Measurements from ENCODE around the gene RASGRF1. TPM values are rescaled to one million over a fixed set of nuclear protein-coding genes. Genes with fewer than 3 reads are reported as not detected.

RASGRF1 gene
- total RNA-seq, 2 donors from 2014 or later: 0.09 to 1.1 TPM

GRCh38 chr15:79086814-79087213 lies 3.8 kb downstream of the RASGRF1 start:
- peaks cover 11% of the 10 kb centered on the region for H3K4me1 ChIP-seq (replicated peaks)
- H3K4me3 ChIP-seq: no peak overlapping the region
- H3K9me3 ChIP-seq: no peaks in the 10 kb centered on the region
- no peak overlapping the region for H3K27ac ChIP-seq
- WGBS: 70% methylated on average over 4 of the region's 4 CpGs
- peaks cover 19% of the 10 kb centered on the region for H3K27me3 ChIP-seq (replicated peaks; ENCODE audit: insufficient read depth)
- DNase-seq (ENCODE audit: low spot score): no peak
- TF ChIP-seq POLR2AphosphoS5 (IDR thresholded peaks at IDR 0.05) (no peak), POLR2A (IDR thresholded peaks at IDR 0.05) (no peak), CTCF (IDR thresholded peaks at IDR 0.05) (no peak)
- intact Hi-C loops (cut with DNase I): no loop called here
- no peaks in the 10 kb centered on the region for H3K36me3 ChIP-seq

GRCh38 chr15:79084308-79084968 lies 6.1 kb downstream of the RASGRF1 start:
- no peak for TF ChIP-seq POLR2A (IDR thresholded peaks at IDR 0.05)
- TF ChIP-seq CTCF (IDR thresholded peaks at IDR 0.05): no peak
- TF ChIP-seq POLR2AphosphoS5 (IDR thresholded peaks at IDR 0.05): no peak
- Histone ChIP-seq H3K27ac (no peak overlapping the region), H3K27me3 (replicated peaks; ENCODE audit: insufficient read depth) (peaks cover 7% of the 10 kb centered on the region), H3K36me3 (no peaks in the 10 kb centered on the region), H3K9me3 (no peaks in the 10 kb centered on the region), H3K4me1 (replicated peaks) (no peaks in the 10 kb centered on the region), H3K4me3 (no peak overlapping the region)
- intact Hi-C loops (cut with DNase I): no loop called here
- 58% methylated on average over 14 of the region's 14 CpGs for WGBS
- no peak for DNase-seq (ENCODE audit: low spot score)

GRCh38 chr15:79083154-79083553 lies 7.4 kb downstream of the RASGRF1 start:
- intact Hi-C loops (cut with DNase I): no loop called here
- WGBS: 48% methylated on average over 13 of the region's 14 CpGs
- DNase-seq (ENCODE audit: low spot score): no peak
- H3K9me3 ChIP-seq: no peaks in the 10 kb centered on the region
- no peaks in the 10 kb centered on the region for H3K4me1 ChIP-seq (replicated peaks)
- H3K4me3 ChIP-seq: no peak overlapping the region
- no peak overlapping the region for H3K27ac ChIP-seq
- H3K27me3 ChIP-seq (replicated peaks; ENCODE audit: insufficient read depth): no peaks in the 10 kb centered on the region
- no peaks in the 10 kb centered on the region for H3K36me3 ChIP-seq
- TF ChIP-seq CTCF (IDR thresholded peaks at IDR 0.05) (no peak), POLR2AphosphoS5 (IDR thresholded peaks at IDR 0.05) (no peak), POLR2A (IDR thresholded peaks at IDR 0.05) (no peak)

- H3K27me3 ChIP-seq (replicated peaks; ENCODE audit: insufficient read depth): no peaks in the 10 kb centered on the region
- H3K4me1 ChIP-seq (replicated peaks): no peaks in the 10 kb centered on the region
- WGBS: 72% methylated on average over 6 of the region's 6 CpGs
- DNase-seq (ENCODE audit: low spot score): no peak
- intact Hi-C loops (cut with DNase I): no loop called here
- TF ChIP-seq POLR2AphosphoS5 (IDR thresholded peaks at IDR 0.05): no peak
- TF ChIP-seq POLR2A (IDR thresholded peaks at IDR 0.05): no peak
- TF ChIP-seq CTCF (IDR thresholded peaks at IDR 0.05): no peak
- H3K4me3 ChIP-seq: no peak overlapping the region
- H3K27ac ChIP-seq: no peak overlapping the region
- no peaks in the 10 kb centered on the region for H3K36me3 ChIP-seq
- no peaks in the 10 kb centered on the region for H3K9me3 ChIP-seq
These were observed 8.1 kb downstream of the RASGRF1 start for GRCh38 chr15:79082363-79083070.

Measured in prostate gland (tissue), 2 donors.